Peyer's patch (tissue), 4 donors: Measurements from ENCODE around the gene AIMP1. TPM values are rescaled to one million over a fixed set of nuclear protein-coding genes. Genes with fewer than 3 reads are reported as not detected.

Source experiments
- DNase-seq, 3 donors: peaks; one replicate each; pipeline ENCODE4 v3.0.0-alpha.2; 2017 to 2019
- H3K27ac ChIP-seq, 4 donors: fragments of 200-600 bp; sonication (generic); one replicate each; pipeline ENCODE4 v1.5.1; 2016 to 2019
- H3K27me3 ChIP-seq, 2 donors: fragments of 200-600 bp; sonication (generic); one replicate each; pipeline ENCODE4 v1.5.1; 2019
- H3K36me3 ChIP-seq, 3 donors: fragments of 200-600 bp; sonication (generic); one replicate each; pipeline ENCODE4 v1.5.1; 2016 to 2019
- H3K4me1 ChIP-seq, 4 donors: fragments of 200-600 bp; sonication (generic); one replicate each; pipeline ENCODE4 v1.5.1; 2016 to 2019
- H3K4me3 ChIP-seq, 4 donors: fragments of 200-600 bp; sonication (generic); 1 replicate in 3 of 4; 2 replicates in 1 of 4; pipeline ENCODE4 v1.5.1; 2016 to 2019; ENCODE audit warnings: mild to moderate bottlenecking in 1 of 4
- H3K9me3 ChIP-seq, 4 donors: fragments of 200-600 bp; sonication (generic); one replicate each; pipeline ENCODE4 v1.5.1; 2016 to 2019; ENCODE audit warnings: mild to moderate bottlenecking in 1 of 4
- CTCF ChIP-seq, 6 experiments: fragments of 450-650 bp in 4 of 6; fragments of 200-600 bp in 2 of 6; sonication (generic) in 1 of 6; IDR thresholded peaks; one replicate each; pipeline ENCODE4 v1.5.1; 2017 to 2019; ENCODE audit warnings: antibody characterized with exemption in 6 of 6, mild to moderate bottlenecking in 3 of 6, moderate library complexity in 1 of 6
- POLR2A ChIP-seq, 2 donors: fragments of 450-650 bp; IDR thresholded peaks; one replicate each; pipeline ENCODE4 v1.5.1; 2017; ENCODE audit warnings: antibody characterized with exemption in 2 of 2, mild to moderate bottlenecking in 2 of 2, moderate library complexity in 2 of 2
- total RNA-seq, 4 donors: library from RNA; depleted of rRNA; stranded (reverse); fragments of >200 nt; gene quantifications; one replicate each; pipeline ENCODE4 v1.1.0, GENCODE V29; 2016

AIMP1 gene
- total RNA-seq, 4 donors from 2014 or later, result 18.3 to 40.4 (median 19.5) TPM

DNA sequence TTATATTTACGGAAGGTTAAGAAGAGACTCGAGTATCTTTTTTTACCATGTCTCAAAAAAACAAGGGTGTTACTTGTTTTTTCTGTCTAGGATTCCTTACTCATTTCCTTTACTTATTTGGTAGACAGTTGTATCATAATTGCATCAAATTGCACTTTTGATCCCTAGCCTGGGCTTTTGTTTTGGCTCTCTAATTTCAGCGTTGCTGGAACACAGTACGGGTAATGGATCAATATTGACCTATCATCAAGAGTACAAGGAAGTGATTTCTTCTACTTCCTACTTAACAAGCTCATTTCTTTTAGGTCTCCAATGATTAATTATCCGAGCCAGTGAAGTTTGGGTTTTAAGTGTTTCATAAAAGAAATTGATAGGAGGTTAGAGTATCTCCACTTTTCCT is 16.8 kb downstream of the AIMP1 start:
- Histone ChIP-seq H3K36me3 (peaks cover 0 to 93% (median under 1%) of the 10 kb centered on the region in 3 donors), H3K4me1 (no peaks in the 10 kb centered on the region), H3K27ac (no peak overlapping the region), H3K4me3 (no peak overlapping the region), H3K9me3 (no peaks in the 10 kb centered on the region), H3K27me3 (no peaks in the 10 kb centered on the region)
- DNase-seq, result no peak
- TF ChIP-seq POLR2A (IDR thresholded peaks at IDR 0.05), result no peak
- no peak for TF ChIP-seq CTCF (IDR thresholded peaks at IDR 0.05)

DNA sequence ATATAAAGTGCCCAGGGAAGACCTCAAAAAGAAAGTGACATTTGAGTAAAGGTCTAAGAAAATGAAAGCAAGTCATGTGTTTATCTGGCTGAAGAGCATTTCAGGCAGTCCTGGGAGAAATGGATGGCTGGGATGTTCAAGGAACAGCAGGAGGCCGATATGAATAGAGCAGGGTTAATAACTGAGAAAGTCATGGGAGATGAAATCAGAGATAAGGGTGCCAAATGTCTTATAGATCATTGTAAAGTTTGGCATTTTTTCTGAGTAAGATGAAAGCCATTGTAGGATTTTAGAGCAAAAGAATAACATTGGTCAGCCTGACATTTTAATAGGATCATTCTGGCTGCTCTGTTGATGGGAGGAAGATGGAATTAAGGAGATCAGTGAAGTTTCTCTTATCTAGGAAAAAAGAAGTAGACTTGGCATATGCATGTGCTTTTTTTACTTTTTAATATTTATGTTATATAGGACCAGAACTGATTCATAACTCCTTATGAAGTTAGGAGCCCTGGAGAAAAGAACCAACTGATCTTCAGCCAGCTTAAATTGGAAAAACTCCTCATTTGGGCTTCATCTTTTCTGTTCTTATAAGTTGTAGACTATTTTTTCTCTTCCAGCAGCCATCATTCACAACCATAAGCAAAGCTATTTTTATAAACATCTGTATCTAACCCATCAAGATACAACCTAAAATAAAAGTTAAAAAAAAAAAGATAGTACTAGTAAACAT is 18.6 kb downstream of the AIMP1 start:
- TF ChIP-seq CTCF (IDR thresholded peaks at IDR 0.05) (no peak), POLR2A (IDR thresholded peaks at IDR 0.05) (no peak)
- Histone ChIP-seq H3K27ac (no peak overlapping the region), H3K9me3 (no peaks in the 10 kb centered on the region), H3K4me1 (no peaks in the 10 kb centered on the region), H3K4me3 (no peak overlapping the region), H3K27me3 (no peaks in the 10 kb centered on the region), H3K36me3 (peaks cover 0 to 86% (median 3%) of the 10 kb centered on the region in 3 donors)
- DNase-seq, result no peak

GRCh38 chr4:106336618-106337017 is 20.3 kb downstream of the AIMP1 start:
- Histone ChIP-seq H3K4me3 (no peak overlapping the region), H3K27me3 (no peaks in the 10 kb centered on the region), H3K27ac (no peak overlapping the region), H3K4me1 (no peaks in the 10 kb centered on the region), H3K9me3 (no peaks in the 10 kb centered on the region), H3K36me3 (peaks cover 0 to 83% (median 3%) of the 10 kb centered on the region in 3 donors)
- no peak for TF ChIP-seq POLR2A (IDR thresholded peaks at IDR 0.05)
- no peak for TF ChIP-seq CTCF (IDR thresholded peaks at IDR 0.05)
- no peak for DNase-seq

DNA sequence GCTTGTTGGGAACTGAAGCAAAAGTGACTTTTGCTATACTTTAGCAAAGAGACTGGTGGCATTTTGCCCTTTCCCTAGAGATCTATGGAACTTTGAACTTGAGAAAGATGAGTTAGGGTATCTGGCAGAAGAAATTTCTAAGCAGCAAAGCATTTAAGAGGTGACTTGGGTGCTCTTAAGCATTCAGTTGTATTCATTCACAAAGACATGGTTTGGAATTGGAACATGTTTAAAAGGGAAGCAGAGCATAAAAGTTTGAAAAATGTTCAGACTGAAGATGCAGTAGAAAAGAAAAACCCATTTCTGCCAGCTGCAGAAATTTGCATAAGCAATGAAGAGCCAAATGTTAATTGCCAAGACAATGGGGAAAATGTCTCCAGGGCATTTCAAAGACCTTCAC is 21.6 kb downstream of the AIMP1 start:
- no peak overlapping the region for H3K4me3 ChIP-seq
- no peaks in the 10 kb centered on the region for H3K27me3 ChIP-seq
- H3K9me3 ChIP-seq, result no peaks in the 10 kb centered on the region
- no peak for TF ChIP-seq CTCF (IDR thresholded peaks at IDR 0.05)
- no peak for DNase-seq
- no peak overlapping the region for H3K27ac ChIP-seq
- H3K4me1 ChIP-seq, result no peaks in the 10 kb centered on the region
- H3K36me3 ChIP-seq, result peaks cover 0 to 72% (median 3%) of the 10 kb centered on the region in 3 donors

DNA sequence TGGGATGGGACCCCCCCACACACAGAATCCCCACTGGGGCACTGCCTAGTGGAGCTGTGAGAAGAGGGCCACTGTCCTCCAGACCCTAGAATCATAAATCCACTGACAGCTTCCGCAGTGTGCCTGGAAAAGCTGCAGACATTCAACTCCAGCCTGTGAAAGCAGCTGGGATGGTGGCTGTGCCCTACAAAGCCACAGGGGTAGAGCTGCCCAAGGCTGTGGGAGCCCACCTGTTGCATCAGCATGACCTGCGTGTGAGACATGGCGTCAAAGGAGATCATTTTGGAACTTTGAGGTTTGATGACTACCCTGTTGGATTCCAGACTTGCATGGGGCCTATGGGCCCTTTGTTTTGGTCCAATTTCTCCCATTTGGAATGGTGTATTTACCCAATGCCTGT is 22.3 kb downstream of the AIMP1 start:
- H3K27ac ChIP-seq, result no peak overlapping the region
- peaks cover 0 to 64% (median 3%) of the 10 kb centered on the region in 3 donors for H3K36me3 ChIP-seq
- H3K9me3 ChIP-seq, result no peaks in the 10 kb centered on the region
- H3K27me3 ChIP-seq, result no peaks in the 10 kb centered on the region
- TF ChIP-seq CTCF (IDR thresholded peaks at IDR 0.05) (no peak), POLR2A (IDR thresholded peaks at IDR 0.05) (no peak)
- no peaks in the 10 kb centered on the region for H3K4me1 ChIP-seq
- DNase-seq, result no peak
- H3K4me3 ChIP-seq, result no peak overlapping the region
